H1 (cell line): ENCODE results near the gene TTC27. TPM values are rescaled to one million over a fixed set of nuclear protein-coding genes. Genes with fewer than 3 reads are reported as not detected.

Source experiments
- CTBP2 ChIP-seq: IDR thresholded peaks from 2 replicates; pipeline ENCODE4 v1.7.0; 2011; ENCODE audit warnings: borderline replicate concordance, mild to moderate bottlenecking, moderate library complexity, mixed read lengths, low read length; ENCODE audit not compliant: insufficient read depth, insufficient read length
- polyA plus RNA-seq, 7 experiments: library from polyadenylated mRNA; depleted of rRNA in 3 of 7; stranded (reverse) in 5 of 7; unstranded in 2 of 7; fragments of >200 nt in 5 of 7; fragments of 200-250 nt in 2 of 7; gene quantifications; 1 replicate in 5 of 7; 2 replicates in 1 of 7; 4 replicates in 1 of 7; pipeline versions ENCODE4 v1.2.1 to v1.2.3, GENCODE V29; 2011 to 2013; ENCODE audit warnings: missing spikeins in 2 of 7, mixed read lengths in 2 of 7
- total RNA-seq: library from RNA; stranded (reverse); fragmentation: NEBNext Ultra II Directional; extraction: Animal tissue kit (Norgen Biotek cat#: 25700); gene quantifications from 2 replicates; pipeline ENCODE4 v1.2.1, GENCODE V29; 2021

The TTC27 gene
- total and polyA plus RNA-seq, 2 of the 8 experiments (the other 6 are each of a cell fraction or from before 2014, with no cell fraction given), result 13.8 to 29.1 TPM

- no peak for TF ChIP-seq CTBP2
Observed at GRCh38 chr2:32832821-32833220, 205.0 kb downstream of the TTC27 start (continued).
